ENCODE data around the gene PCDHGA3.
"Not testable (repeated sequence)": the region's sequence is repeated elsewhere in the genome, so short reads cannot be mapped to it uniquely, and the experiment has no call there.

The PCDHGA3 gene

DNA sequence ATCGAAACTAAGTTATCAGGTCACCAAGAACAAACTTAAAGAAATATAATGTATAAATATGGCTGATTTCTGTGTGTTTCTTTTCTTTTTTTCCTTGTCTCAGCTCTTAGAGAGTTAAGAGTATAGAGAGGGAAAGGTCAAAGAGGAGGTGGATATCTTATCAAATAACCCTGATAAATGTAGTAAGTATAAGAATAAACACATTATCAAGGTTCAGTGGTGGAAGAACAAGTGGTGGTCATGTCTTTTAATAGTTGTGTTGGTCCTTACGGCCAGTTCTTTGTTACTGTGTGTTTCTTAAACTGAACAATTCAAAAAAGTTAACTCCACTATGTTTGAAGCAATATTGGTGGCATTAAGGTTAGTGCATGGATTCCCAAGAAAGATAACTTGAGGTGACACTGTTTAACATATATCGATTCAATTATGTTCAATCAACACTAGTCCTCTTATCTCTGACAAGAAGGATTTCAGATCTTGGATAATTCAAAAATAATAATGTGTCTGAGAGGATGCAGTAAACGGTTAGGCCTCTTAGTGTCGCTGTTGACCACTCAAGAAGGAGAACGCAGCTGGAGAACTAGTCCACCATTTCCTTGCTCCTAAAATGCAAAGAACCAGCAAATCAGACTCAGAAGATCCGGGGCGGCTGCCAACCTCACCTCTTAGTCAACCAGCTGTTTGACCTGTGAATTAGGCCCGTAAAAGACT lies at the start of gene PCDHGA3:
PCDHGA3 (plus strand) TSS at position 588 of the 711 bp plus-strand sequence. CDS start 205 bp downstream, outside the sequence.
- Histone ChIP-seq H3K27ac (no peak within 1 kb of the TSS), H3K36me3 (replicated peaks) (no peaks in the 10 kb centered on the region), H3K4me3 (ENCODE audit: low read depth, low read length) (peak within 1 kb of the TSS; percentile 38), H3K27me3 (replicated peaks) (no peaks in the 10 kb centered on the region)
- TF ChIP-seq CTCF (IDR thresholded peaks at IDR 0.05; ENCODE audit: low read depth, low read length, missing control alignments), result peak; percentile 58
- peak; percentile 58 for DNase-seq
- in situ Hi-C loops (cut with HindIII; ENCODE audit: low pct_ligation_motif_present, low sequenced_read_pairs), result no loop called here

- in situ Hi-C loops (cut with HindIII; ENCODE audit: low pct_ligation_motif_present, low sequenced_read_pairs), result no loop called here
- Histone ChIP-seq H3K27me3 (replicated peaks) (no peaks in the 10 kb centered on the region), H3K36me3 (replicated peaks) (no peaks in the 10 kb centered on the region), H3K27ac (no peak overlapping the region), H3K4me3 (ENCODE audit: low read depth, low read length) (no peak overlapping the region)
- no peak for TF ChIP-seq CTCF (IDR thresholded peaks at IDR 0.05; ENCODE audit: low read depth, low read length, missing control alignments)
- DNase-seq, result no peak
Measured at GRCh38 chr5:141298376-141298775, 45.3 kb upstream of the PCDHGA3 start.

DNA sequence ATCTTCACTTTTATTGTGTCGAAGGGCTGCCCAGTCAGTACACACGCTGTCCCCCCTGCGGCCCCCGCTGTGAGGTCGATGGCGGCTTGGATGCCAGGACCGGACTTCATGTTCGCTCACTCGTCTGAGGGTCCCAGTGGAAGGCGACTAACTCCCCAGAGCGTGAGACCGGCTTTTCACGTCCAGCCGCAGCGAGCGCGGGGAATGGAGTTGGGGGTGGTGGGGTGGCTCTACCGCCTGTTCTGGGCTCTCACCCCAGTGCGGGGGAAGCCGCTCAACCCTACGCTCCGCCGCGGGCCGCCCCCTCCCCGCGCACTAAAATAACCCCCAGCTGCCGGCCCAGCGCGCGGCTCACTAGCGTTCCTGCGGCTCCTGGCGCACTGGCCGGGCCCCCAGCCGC lies 39.9 kb upstream of the PCDHGA3 start, which contains the start of gene SLC25A2:
SLC25A2 (minus strand) TSS at position 294 of the 400 bp plus-strand sequence; CDS start at position 110, 184 bp downstream.
- Histone ChIP-seq H3K36me3 (replicated peaks) (no peaks in the 10 kb centered on the region), H3K27ac (no peak within 1 kb of the TSS), H3K4me3 (ENCODE audit: low read depth, low read length) (no peak within 1 kb of the TSS), H3K27me3 (replicated peaks) (no peaks in the 10 kb centered on the region)
- DNase-seq, result no peak
- in situ Hi-C loops (cut with HindIII; ENCODE audit: low pct_ligation_motif_present, low sequenced_read_pairs), result no loop called here
- no peak for TF ChIP-seq CTCF (IDR thresholded peaks at IDR 0.05; ENCODE audit: low read depth, low read length, missing control alignments)

DNA sequence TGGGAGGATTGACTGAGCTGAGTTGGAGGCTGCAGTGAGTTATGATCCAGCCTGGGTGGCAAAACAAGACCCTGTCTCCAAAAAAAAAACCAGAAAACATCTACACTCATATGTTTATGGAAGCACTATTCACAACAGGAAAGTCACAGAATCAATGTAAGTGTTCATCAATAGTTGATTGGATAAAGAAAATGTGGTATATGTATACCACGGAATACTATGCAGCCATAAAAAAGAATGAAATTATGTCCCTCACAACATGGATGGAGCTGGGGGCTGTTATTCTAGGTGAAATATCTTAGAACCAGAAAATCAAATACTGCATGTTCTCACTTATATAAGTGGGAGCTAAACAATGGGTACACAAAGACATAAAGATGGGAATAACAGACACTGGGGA lies 37.0 kb upstream of the PCDHGA3 start:
- Histone ChIP-seq H3K27ac (no peak overlapping the region), H3K4me3 (ENCODE audit: low read depth, low read length) (no peak overlapping the region), H3K36me3 (replicated peaks) (no peaks in the 10 kb centered on the region), H3K27me3 (replicated peaks) (no peaks in the 10 kb centered on the region)
- in situ Hi-C loops (cut with HindIII; ENCODE audit: low pct_ligation_motif_present, low sequenced_read_pairs), result no loop called here
- no peak for DNase-seq
- TF ChIP-seq CTCF (IDR thresholded peaks at IDR 0.05; ENCODE audit: low read depth, low read length, missing control alignments), result no peak

GRCh38 chr5:141313711-141314110 lies 29.9 kb upstream of the PCDHGA3 start:
- Histone ChIP-seq H3K36me3 (replicated peaks) (peaks cover 13% of the 10 kb centered on the region), H3K27me3 (replicated peaks) (no peaks in the 10 kb centered on the region), H3K27ac (no peak overlapping the region), H3K4me3 (ENCODE audit: low read depth, low read length) (no peak overlapping the region)
- TF ChIP-seq CTCF (IDR thresholded peaks at IDR 0.05; ENCODE audit: low read depth, low read length, missing control alignments), result no peak
- no peak for DNase-seq
- in situ Hi-C loops (cut with HindIII; ENCODE audit: low pct_ligation_motif_present, low sequenced_read_pairs), result no loop called here

- DNase-seq; H3K4me3 ChIP-seq (ENCODE audit: low read depth, low read length); H3K27ac ChIP-seq; in situ Hi-C loops (cut with HindIII; ENCODE audit: low pct_ligation_motif_present, low sequenced_read_pairs); H3K27me3 ChIP-seq (replicated peaks): not testable (repeated sequence)
- peaks cover 17% of the 10 kb centered on the region for H3K36me3 ChIP-seq (replicated peaks)
Measured at GRCh38 chr5:141316963-141317362, 26.7 kb upstream of the PCDHGA3 start.
